Retinal pigment epithelial cell (primary cell): ENCODE data around the gene TMEM181.
A peak's percentile ranks its signal among the peaks of the same experiment; 100 is the strongest.
"Not testable (repeated sequence)": the region's sequence is repeated elsewhere in the genome, so short reads cannot be mapped to it uniquely, and the experiment has no call there.

ENCODE experiments used
- DNase-seq: peaks from one replicate; pipeline ENCODE4 v3.0.0-alpha.2; 2010; ENCODE audit warnings: low read depth
- H3K4me3 ChIP-seq: 2 replicates; pipeline ENCODE4 v1.5.1; 2011; ENCODE audit warnings: mild to moderate bottlenecking, low read length, control low read depth, moderate library complexity
- CTCF ChIP-seq: conservative IDR thresholded peaks from 2 replicates; pipeline ENCODE4 v1.5.1; 2011; ENCODE audit warnings: low read depth, low read length, control low read depth, inconsistent platforms

TMEM181 gene

GRCh38 chr6:158644231-158645063, 84.6 kb downstream of the TMEM181 start, which contains the start of gene DYNLT1:
TSS of gene DYNLT1 (minus strand) at chr6:158644743. CDS start at chr6:158644708, 35 bp downstream.
- no peak for TF ChIP-seq CTCF
- peak; percentile 71 for DNase-seq
- peak within 1 kb of the TSS; percentile 75 for H3K4me3 ChIP-seq

- DNase-seq, result no peak
- no peak for TF ChIP-seq CTCF
- peak overlapping the region; percentile 75 for H3K4me3 ChIP-seq
Measured at GRCh38 chr6:158645064-158646022, 85.5 kb downstream of the TMEM181 start.

- no peak for DNase-seq
- no peak for TF ChIP-seq CTCF
- H3K4me3 ChIP-seq, result no peak overlapping the region
Measured at GRCh38 chr6:158646023-158646910, 86.4 kb downstream of the TMEM181 start.

GRCh38 chr6:158647501-158647900, 87.6 kb downstream of the TMEM181 start:
- no peak for DNase-seq
- no peak overlapping the region for H3K4me3 ChIP-seq
- TF ChIP-seq CTCF, result no peak

- DNase-seq, result peak; percentile 75
- TF ChIP-seq CTCF, result no peak
- H3K4me3 ChIP-seq, result no peak overlapping the region
Measured at GRCh38 chr6:158648682-158649131, 88.8 kb downstream of the TMEM181 start.

- no peak for DNase-seq
- H3K4me3 ChIP-seq, result no peak within 1 kb of the TSS
- TF ChIP-seq CTCF, result no peak
Measured at GRCh38 chr6:158649289-158650143, 89.6 kb downstream of the TMEM181 start, which contains the start of gene SYTL3. TSS of gene SYTL3 (plus strand) at chr6:158650054. CDS start at chr6:158663269, 13,215 bp downstream.

GRCh38 chr6:158651981-158652737, 92.3 kb downstream of the TMEM181 start:
- not testable (repeated sequence) for DNase-seq

More at GRCh38 chr6:158651981-158652737, 92.3 kb downstream of the TMEM181 start:
- H3K4me3 ChIP-seq, result not testable (repeated sequence)
